G401.6 (cell line): ENCODE data around the gene RAD51C.
"Not testable (repeated sequence)": the region's sequence is repeated elsewhere in the genome, so short reads cannot be mapped to it uniquely, and the experiment has no call there.

Experiments
- FAIRE-seq: peaks from 2 replicates; lab custom pipeline; 2012; peaks lifted over from hg19 to GRCh38; lab: Jason Lieb, UNC

Gene RAD51C

GRCh38 chr17:58692239-58693055, at the start of gene RAD51C:
TSS of gene RAD51C (plus strand) at chr17:58692602. CDS start at chr17:58692644, 42 bp downstream.
- FAIRE-seq: peak; percentile 71

GRCh38 chr17:58643147-58643546, 49.3 kb upstream of the RAD51C start:
- FAIRE-seq: no peak

GRCh38 chr17:58648236-58648635, 44.2 kb upstream of the RAD51C start:
- FAIRE-seq: no peak

- FAIRE-seq: not testable (repeated sequence)
Measured at GRCh38 chr17:58657962-58658803, 34.2 kb upstream of the RAD51C start.

GRCh38 chr17:58658804-58659713, 33.3 kb upstream of the RAD51C start:
- FAIRE-seq: peak; percentile 80

GRCh38 chr17:58659714-58660084, 32.7 kb upstream of the RAD51C start:
- not testable (repeated sequence) for FAIRE-seq

- FAIRE-seq: no peak
Measured at GRCh38 chr17:58660621-58661020, 31.8 kb upstream of the RAD51C start.

GRCh38 chr17:58661499-58661898, 30.9 kb upstream of the RAD51C start:
- no peak for FAIRE-seq

GRCh38 chr17:58664302-58664701, 28.1 kb upstream of the RAD51C start:
- no peak for FAIRE-seq

GRCh38 chr17:58665946-58666857, 26.2 kb upstream of the RAD51C start:
- no peak for FAIRE-seq

- no peak for FAIRE-seq
Measured at GRCh38 chr17:58666858-58667267, 25.5 kb upstream of the RAD51C start.

GRCh38 chr17:58667934-58668597, 24.3 kb upstream of the RAD51C start:
- no peak for FAIRE-seq

GRCh38 chr17:58668598-58668935, 23.8 kb upstream of the RAD51C start:
- no peak for FAIRE-seq

- FAIRE-seq: no peak
Measured at GRCh38 chr17:58669853-58670252, 22.5 kb upstream of the RAD51C start.

GRCh38 chr17:58671969-58672368, 20.4 kb upstream of the RAD51C start:
- FAIRE-seq: no peak

- FAIRE-seq: no peak
Measured at GRCh38 chr17:58677194-58677880, 15.1 kb upstream of the RAD51C start.

- FAIRE-seq: not testable (repeated sequence)
Measured at GRCh38 chr17:58678287-58678686, 14.1 kb upstream of the RAD51C start.

GRCh38 chr17:58679263-58680037, 13.0 kb upstream of the RAD51C start:
- FAIRE-seq: peak; percentile 97

GRCh38 chr17:58680038-58680369, 12.4 kb upstream of the RAD51C start:
- FAIRE-seq: no peak
